NCI-H2196 (cell line): ENCODE results near the gene RBM15.

ENCODE experiments used
- DNase-seq: peaks from one replicate; lab custom pipeline; 2025; ENCODE audit not compliant: unreplicated experiment; lab: John Stamatoyannopoulos, UW

Gene RBM15

DNA sequence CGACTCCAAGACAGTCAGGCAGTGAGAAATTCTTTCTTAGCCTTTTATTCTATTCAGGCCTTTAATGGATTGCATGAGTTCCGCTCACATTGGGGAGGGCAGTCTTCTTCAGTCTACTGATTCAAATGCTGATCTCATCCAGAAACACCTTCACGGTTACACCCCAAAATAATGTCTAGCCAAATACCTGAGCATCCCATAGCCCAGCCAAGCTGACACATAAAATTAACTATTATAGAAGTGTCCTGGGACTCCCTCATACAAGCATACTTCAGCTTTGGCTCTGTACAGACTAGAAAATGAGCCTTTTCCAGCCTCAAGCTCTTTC lies 55.3 kb downstream of the RBM15 start:
- DNase-seq: no peak
